CD14-positive monocyte (primary cell): ENCODE results near the gene MAD1L1. TPM values are rescaled to one million over a fixed set of nuclear protein-coding genes. Genes with fewer than 3 reads are reported as not detected.
A peak's percentile ranks its signal among the peaks of the same experiment; 100 is the strongest.

Source experiments
- DNase-seq, 3 donors: peaks; one replicate each; pipeline ENCODE4 v3.0.0-alpha.2; 2011 to 2022
- H2AFZ ChIP-seq: 2 replicates; pipeline ENCODE4 v1.6.0; 2012; ENCODE audit warnings: mild to moderate bottlenecking, low read depth, low read length, inconsistent platforms; ENCODE audit not compliant: insufficient read depth, poor library complexity, severe bottlenecking
- H3K27ac ChIP-seq, 2 donors: 1 replicate in 1 of 2; 2 replicates in 1 of 2; pipeline ENCODE4 v1.5.1; 2012 to 2013; ENCODE audit warnings: low read length in 2 of 2, control low read depth in 1 of 2, inconsistent platforms in 1 of 2, low read depth in 1 of 2, mild to moderate bottlenecking in 1 of 2
- H3K27me3 ChIP-seq, 2 donors: one replicate each; pipeline versions ENCODE4 v1.6.0 to v1.6.1; 2011 to 2013; ENCODE audit warnings: low read length in 2 of 2; ENCODE audit not compliant: control insufficient read depth in 2 of 2, insufficient read depth in 2 of 2
- H3K36me3 ChIP-seq, 2 donors: replicated peaks in 1 of 2; 1 replicate in 1 of 2; 2 replicates in 1 of 2; pipeline versions ENCODE4 v1.5.1 to v1.6.1; 2012 to 2013; ENCODE audit warnings: low read length in 2 of 2, control low read depth in 1 of 2, inconsistent platforms in 1 of 2, mild to moderate bottlenecking in 1 of 2; ENCODE audit not compliant: insufficient read depth in 2 of 2, control insufficient read depth in 1 of 2
- H3K4me1 ChIP-seq, 2 donors: 1 replicate in 1 of 2; 2 replicates in 1 of 2; pipeline versions ENCODE4 v1.5.1 to v1.6.1; 2012 to 2013; ENCODE audit warnings: low read length in 2 of 2, control low read depth in 1 of 2, inconsistent platforms in 1 of 2, mild to moderate bottlenecking in 1 of 2, moderate library complexity in 1 of 2; ENCODE audit not compliant: insufficient read depth in 2 of 2, control insufficient read depth in 1 of 2
- H3K4me2 ChIP-seq: replicated peaks from 2 replicates; pipeline ENCODE3; 2012; ENCODE audit warnings: low read length, moderate library complexity, mild to moderate bottlenecking; ENCODE audit not compliant: poor library complexity, severe bottlenecking; ENCODE audit errors: extremely low read depth
- H3K4me3 ChIP-seq, 3 experiments: fragments of 200-600 bp in 1 of 3; sonication (generic) in 1 of 3; replicated peaks in 1 of 3; 1 replicate in 2 of 3; 2 replicates in 1 of 3; pipeline ENCODE4 v1.5.1; 2011 to 2013; ENCODE audit warnings: low read length in 3 of 3, mild to moderate bottlenecking in 3 of 3, control low read depth in 2 of 3, low read depth in 2 of 3, inconsistent platforms in 1 of 3, moderate library complexity in 1 of 3
- H3K79me2 ChIP-seq: 2 replicates; pipeline ENCODE4 v1.6.0; 2012; ENCODE audit warnings: mild to moderate bottlenecking, control low read depth, inconsistent platforms, low read length, moderate library complexity; ENCODE audit not compliant: insufficient read depth
- H3K9ac ChIP-seq: 2 replicates; pipeline ENCODE4 v1.6.0; 2017; ENCODE audit warnings: low read length, mild to moderate bottlenecking; ENCODE audit not compliant: insufficient read depth, poor library complexity, severe bottlenecking
- H3K9me3 ChIP-seq, 2 donors: replicated peaks in 1 of 2; 1 replicate in 1 of 2; 2 replicates in 1 of 2; pipeline versions ENCODE4 v1.5.1 to v1.6.1; 2012 to 2013; ENCODE audit warnings: low read length in 2 of 2, control low read depth in 1 of 2; ENCODE audit not compliant: control insufficient read depth in 1 of 2, insufficient read depth in 1 of 2
- H4K20me1 ChIP-seq: 2 replicates; pipeline ENCODE4 v1.6.0; 2012; ENCODE audit warnings: mild to moderate bottlenecking, low read length, control low read depth, moderate library complexity; ENCODE audit not compliant: insufficient read depth
- H3K27ac Mint-ChIP-seq, 7 donors: one replicate each; pipeline ENCODE4 v1.8.0; 2020; ENCODE audit warnings: mild to moderate bottlenecking in 7 of 7, mixed read lengths in 7 of 7, moderate library complexity in 6 of 7, inconsistent platforms in 2 of 7
- H3K27me3 Mint-ChIP-seq, 3 donors: one replicate each; pipeline ENCODE4 v1.8.0; 2021 to 2022; ENCODE audit warnings: low read depth in 3 of 3, mild to moderate bottlenecking in 3 of 3, mixed read lengths in 3 of 3, moderate library complexity in 3 of 3, inconsistent platforms in 1 of 3
- H3K36me3 Mint-ChIP-seq, 2 donors: one replicate each; pipeline ENCODE4 v1.8.0; 2020; ENCODE audit warnings: mixed read lengths in 2 of 2, inconsistent platforms in 1 of 2, mild to moderate bottlenecking in 1 of 2
- H3K4me1 Mint-ChIP-seq: one replicate; pipeline ENCODE4 v1.8.0; 2020; ENCODE audit warnings: mild to moderate bottlenecking, mixed read lengths
- H3K4me3 Mint-ChIP-seq, 2 donors: one replicate each; pipeline ENCODE4 v1.8.0; 2020; ENCODE audit warnings: mild to moderate bottlenecking in 2 of 2, mixed read lengths in 2 of 2, moderate library complexity in 1 of 2
- H3K9me3 Mint-ChIP-seq, 7 donors: one replicate each; pipeline ENCODE4 v1.8.0; 2020 to 2022; ENCODE audit warnings: mixed read lengths in 7 of 7, mild to moderate bottlenecking in 6 of 7, moderate library complexity in 6 of 7, inconsistent platforms in 2 of 7
- WGBS: methylation state at CpG from one replicate; pipeline ENCODE4 v1.1.5; 2013; ENCODE audit warnings: missing lambda C conversion rate; ENCODE audit not compliant: insufficient coverage; 5-methylcytosine and 5-hydroxymethylcytosine counted together
- intact Hi-C, 2 donors: fragments of 100-400 bp; cut with micrococcal nuclease; formaldehyde crosslinking; loops; one replicate each; pipeline versions ENCODE4 v1.15.0 to v1.15.1; 2023
- polyA plus RNA-seq, 3 donors: library from polyadenylated mRNA; depleted of rRNA in 1 of 3; unstranded in 2 of 3; stranded (reverse) in 1 of 3; fragments of 300-500 nt in 2 of 3; fragments of >200 nt in 1 of 3; fragmentation: Illumina TruSeq in 2 of 3; gene quantifications; 1 replicate in 2 of 3; 2 replicates in 1 of 3; pipeline ENCODE4 v1.2.3, GENCODE V29; 2012 to 2021
- TF ChIP-seq, protein P1 (sequence below): fragments of 200-600 bp; IDR thresholded peaks from one replicate; pipeline ENCODE4 v1.8.0; 2022; ENCODE audit warnings: antibody characterized with exemption, mild to moderate bottlenecking

Gene MAD1L1
- polyA plus RNA-seq, 3 donors, result 22.0 to 39.4 (median 33.2) TPM

DNA sequence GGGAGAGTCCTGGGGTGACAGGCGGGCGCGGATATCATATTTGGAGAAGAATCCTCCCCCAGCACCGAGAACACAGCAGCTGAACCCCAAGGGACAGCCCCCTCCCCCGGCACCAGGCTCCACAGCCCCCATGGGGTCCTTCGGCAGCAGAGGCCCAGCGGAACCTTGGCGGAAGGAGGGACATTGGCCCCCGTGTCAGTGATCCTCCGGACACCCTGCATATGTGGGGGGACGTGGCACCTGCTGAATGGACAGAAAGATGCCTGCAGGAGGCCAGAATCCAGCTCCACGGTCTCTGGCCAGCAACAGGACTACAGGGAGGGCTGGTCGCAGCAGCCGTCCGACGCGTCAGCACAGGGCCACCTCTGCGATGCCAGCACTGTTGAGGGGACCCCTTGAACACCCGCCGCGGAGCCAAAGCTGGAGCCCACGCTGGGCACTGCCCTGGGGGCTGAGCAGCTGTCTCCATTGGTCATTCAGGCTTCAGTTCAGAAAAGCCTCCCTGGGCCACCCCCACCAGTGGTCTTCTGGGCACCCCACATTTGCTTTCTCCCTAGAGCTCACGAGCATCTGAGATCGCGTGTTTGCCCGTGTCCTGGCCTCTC lies 322.6 kb downstream of the MAD1L1 start:
- Mint-ChIP-seq H3K4me1 (no peaks in the 10 kb centered on the region), H3K4me3 (no peak overlapping the region), H3K27me3 (no peaks in the 10 kb centered on the region), H3K36me3 (peaks cover 27% of the 10 kb centered on the region in 2 donors), H3K27ac (peak overlapping the region in 1 of 7 donors; percentile 10), H3K9me3 (no peaks in the 10 kb centered on the region)
- Histone ChIP-seq H3K9ac (no peak overlapping the region), H3K36me3 (peaks cover 2 to 25% of the 10 kb centered on the region in 2 donors), H3K9me3 (no peaks in the 10 kb centered on the region), H3K27me3 (no peaks in the 10 kb centered on the region), H3K4me2 (no peak overlapping the region), H3K79me2 (peaks cover 3% of the 10 kb centered on the region), H4K20me1 (peaks cover 49% of the 10 kb centered on the region), H3K4me3 (no peak overlapping the region), H3K27ac (no peak overlapping the region), H3K4me1 (no peaks in the 10 kb centered on the region), H2AFZ (no peak overlapping the region)
- DNase-seq, result no peak
- TF ChIP-seq, protein P1, sequence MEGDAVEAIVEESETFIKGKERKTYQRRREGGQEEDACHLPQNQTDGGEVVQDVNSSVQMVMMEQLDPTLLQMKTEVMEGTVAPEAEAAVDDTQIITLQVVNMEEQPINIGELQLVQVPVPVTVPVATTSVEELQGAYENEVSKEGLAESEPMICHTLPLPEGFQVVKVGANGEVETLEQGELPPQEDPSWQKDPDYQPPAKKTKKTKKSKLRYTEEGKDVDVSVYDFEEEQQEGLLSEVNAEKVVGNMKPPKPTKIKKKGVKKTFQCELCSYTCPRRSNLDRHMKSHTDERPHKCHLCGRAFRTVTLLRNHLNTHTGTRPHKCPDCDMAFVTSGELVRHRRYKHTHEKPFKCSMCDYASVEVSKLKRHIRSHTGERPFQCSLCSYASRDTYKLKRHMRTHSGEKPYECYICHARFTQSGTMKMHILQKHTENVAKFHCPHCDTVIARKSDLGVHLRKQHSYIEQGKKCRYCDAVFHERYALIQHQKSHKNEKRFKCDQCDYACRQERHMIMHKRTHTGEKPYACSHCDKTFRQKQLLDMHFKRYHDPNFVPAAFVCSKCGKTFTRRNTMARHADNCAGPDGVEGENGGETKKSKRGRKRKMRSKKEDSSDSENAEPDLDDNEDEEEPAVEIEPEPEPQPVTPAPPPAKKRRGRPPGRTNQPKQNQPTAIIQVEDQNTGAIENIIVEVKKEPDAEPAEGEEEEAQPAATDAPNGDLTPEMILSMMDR, result no peak
- intact Hi-C loops, result no loop called here
- 99% methylated on average over 22 of the region's 26 CpGs for whole genome bisulfite sequencing

DNA sequence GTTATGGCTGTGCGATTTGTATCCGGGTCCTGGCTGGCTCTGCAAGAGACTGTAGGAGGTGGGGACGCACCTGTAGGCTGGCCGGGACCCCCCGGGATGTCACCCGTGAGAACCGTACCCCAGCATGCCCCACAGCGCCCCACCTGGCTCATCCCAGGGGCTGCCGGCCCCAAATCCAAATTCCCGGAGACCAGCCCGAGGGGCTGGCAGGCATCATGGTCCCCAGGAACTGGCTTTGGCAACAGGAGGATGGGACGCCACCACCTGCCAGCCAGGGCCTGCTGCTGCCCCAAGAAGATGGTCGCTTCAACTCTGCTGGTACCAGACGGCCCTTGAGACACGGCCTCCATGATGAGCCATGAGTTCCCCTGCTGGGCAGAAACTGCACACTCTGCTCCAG lies 323.3 kb downstream of the MAD1L1 start:
- no peaks in the 10 kb centered on the region for H3K9me3 ChIP-seq
- 98% methylated on average over 15 of the region's 15 CpGs for WGBS
- peaks cover 47% of the 10 kb centered on the region for H4K20me1 ChIP-seq
- no peaks in the 10 kb centered on the region for H3K9me3 Mint-ChIP-seq
- TF ChIP-seq, protein P1, result no peak
- no peak overlapping the region for H3K4me3 Mint-ChIP-seq
- no peaks in the 10 kb centered on the region for H3K27me3 ChIP-seq
- H3K4me1 ChIP-seq, result no peaks in the 10 kb centered on the region
- H3K9ac ChIP-seq, result no peak overlapping the region
- H3K4me1 Mint-ChIP-seq, result no peaks in the 10 kb centered on the region
- H3K27ac ChIP-seq, result no peak overlapping the region
- H2AFZ ChIP-seq, result no peak overlapping the region
- no peak overlapping the region for H3K4me3 ChIP-seq
- no peaks in the 10 kb centered on the region for H3K79me2 ChIP-seq
- DNase-seq, result no peak
- no peak overlapping the region for H3K4me2 ChIP-seq
- peaks cover 22 to 24% of the 10 kb centered on the region in 2 donors for H3K36me3 Mint-ChIP-seq
- no peaks in the 10 kb centered on the region for H3K27me3 Mint-ChIP-seq
- intact Hi-C loops, result no loop called here
- no peak overlapping the region for H3K27ac Mint-ChIP-seq
- H3K36me3 ChIP-seq, result peaks cover 2 to 25% of the 10 kb centered on the region in 2 donors
